ENCODE data around the gene PLA2G2F.

Gene PLA2G2F

GRCh38 chr1:20166051-20166450 lies 26.9 kb downstream of the PLA2G2F start:
- DNase-seq (ENCODE audit: insufficient read length, low spot score) (no peak), FAIRE-seq (no peak)

- FAIRE-seq (no peak), DNase-seq (ENCODE audit: insufficient read length, low spot score) (no peak)
These were observed 28.0 kb downstream of the PLA2G2F start for GRCh38 chr1:20167126-20167525.

GRCh38 chr1:20168564-20169491 lies 29.7 kb downstream of the PLA2G2F start:
- DNase-seq (ENCODE audit: insufficient read length, low spot score) (no peak), FAIRE-seq (no peak)

GRCh38 chr1:20169932-20170331 lies 30.8 kb downstream of the PLA2G2F start:
- no peak for FAIRE-seq
- no peak for DNase-seq (ENCODE audit: insufficient read length, low spot score)

- DNase-seq (ENCODE audit: insufficient read length, low spot score): no peak
- no peak for FAIRE-seq
These were observed 33.0 kb downstream of the PLA2G2F start for GRCh38 chr1:20172033-20172590.

- FAIRE-seq: no peak
These were observed 36.0 kb downstream of the PLA2G2F start for GRCh38 chr1:20174937-20175666.

GRCh38 chr1:20178634-20179370 lies 39.7 kb downstream of the PLA2G2F start:
- no peak for DNase-seq (ENCODE audit: insufficient read length, low spot score)
- FAIRE-seq: no peak

More at GRCh38 chr1:20174937-20175666, 36.0 kb downstream of the PLA2G2F start:
- DNase-seq (ENCODE audit: insufficient read length, low spot score): no peak

- no peak for DNase-seq (ENCODE audit: insufficient read length, low spot score)
- no peak for FAIRE-seq
These were observed 40.4 kb downstream of the PLA2G2F start for GRCh38 chr1:20179371-20180128.

GRCh38 chr1:20180129-20180843 lies 41.2 kb downstream of the PLA2G2F start:
- DNase-seq (ENCODE audit: insufficient read length, low spot score) (no peak), FAIRE-seq (no peak)

GRCh38 chr1:20180844-20181207 lies 41.7 kb downstream of the PLA2G2F start:
- DNase-seq (ENCODE audit: insufficient read length, low spot score): no peak
- no peak for FAIRE-seq

GRCh38 chr1:20182415-20182814 lies 43.3 kb downstream of the PLA2G2F start:
- DNase-seq (ENCODE audit: insufficient read length, low spot score): no peak
- FAIRE-seq: no peak

GRCh38 chr1:20183035-20183434 lies 43.9 kb downstream of the PLA2G2F start:
- no peak for FAIRE-seq

GRCh38 chr1:20183616-20184271 lies 44.6 kb downstream of the PLA2G2F start:
- DNase-seq (ENCODE audit: insufficient read length, low spot score): no peak
- no peak for FAIRE-seq

More at GRCh38 chr1:20183035-20183434, 43.9 kb downstream of the PLA2G2F start:
- DNase-seq (ENCODE audit: insufficient read length, low spot score): no peak

- FAIRE-seq (no peak), DNase-seq (ENCODE audit: insufficient read length, low spot score) (no peak)
These were observed 45.4 kb downstream of the PLA2G2F start for GRCh38 chr1:20184481-20184900.

GRCh38 chr1:20184997-20185833 lies 46.1 kb downstream of the PLA2G2F start:
- no peak for DNase-seq (ENCODE audit: insufficient read length, low spot score)
- no peak for FAIRE-seq

- peak; percentile 35 for DNase-seq (ENCODE audit: insufficient read length, low spot score)
- FAIRE-seq: peak; percentile 42
These were observed 47.0 kb downstream of the PLA2G2F start, which contains the start of the genes PLA2G2C and UBXN10 for GRCh38 chr1:20185834-20186782. Gene PLA2G2C (minus strand): TSS chr1:20186518. CDS start chr1:20177363, 9,155 bp downstream. Gene UBXN10 (plus strand): TSS chr1:20186096. CDS start chr1:20190562, 4,466 bp downstream.

Measured in GM19239 (cell line).